NCI-H187 treated with DMSO at 0.1 percent for 48 hours (cell line): ENCODE data around the gene IVNS1ABP.
"Not testable (repeated sequence)": the region's sequence is repeated elsewhere in the genome, so short reads cannot be mapped to it uniquely, and the experiment has no call there.

ENCODE experiments used
- DNase-seq: peaks from one replicate; lab custom pipeline; 2025; lab: John Stamatoyannopoulos, UW

Gene IVNS1ABP

DNA sequence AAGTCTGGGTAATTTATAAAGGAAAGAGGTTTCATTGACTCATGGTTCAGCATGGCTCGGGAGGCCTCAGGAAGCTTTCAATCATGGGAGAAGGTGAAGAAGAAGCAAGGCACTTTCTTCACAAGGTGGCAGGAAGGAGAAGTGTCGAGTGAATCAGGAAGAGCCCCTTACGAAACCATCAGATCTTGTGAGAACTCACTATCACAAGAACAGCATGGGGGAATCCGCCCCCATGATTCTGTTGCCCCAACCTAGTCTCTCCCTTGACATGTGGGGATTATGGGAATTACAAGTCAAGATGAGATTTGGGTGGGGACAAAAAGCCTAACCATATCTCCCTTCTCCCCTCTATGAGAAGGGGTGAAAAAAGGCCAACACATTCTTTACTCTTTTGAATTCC, 11.2 kb upstream of the IVNS1ABP start:
- DNase-seq: no peak

DNA sequence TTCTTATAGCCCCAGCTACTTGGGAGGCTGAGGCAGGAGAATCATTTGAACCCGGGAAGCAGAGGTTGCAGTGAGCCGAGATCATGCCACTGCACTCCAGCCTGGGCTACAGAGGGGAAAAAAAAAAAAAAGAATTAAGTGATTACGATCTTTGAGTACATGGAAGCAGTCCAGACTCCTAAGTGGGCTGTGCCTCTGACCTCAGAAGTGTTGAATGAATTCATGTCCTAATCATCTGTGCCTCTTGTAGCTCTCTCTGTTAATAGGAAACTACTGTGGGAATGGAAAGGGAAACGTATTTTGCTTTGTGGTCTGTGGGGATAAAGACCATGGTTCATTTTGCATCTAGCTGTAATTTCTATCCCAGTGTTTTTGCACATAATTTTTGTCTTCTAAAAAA, 8.4 kb upstream of the IVNS1ABP start:
- DNase-seq: no peak

DNA sequence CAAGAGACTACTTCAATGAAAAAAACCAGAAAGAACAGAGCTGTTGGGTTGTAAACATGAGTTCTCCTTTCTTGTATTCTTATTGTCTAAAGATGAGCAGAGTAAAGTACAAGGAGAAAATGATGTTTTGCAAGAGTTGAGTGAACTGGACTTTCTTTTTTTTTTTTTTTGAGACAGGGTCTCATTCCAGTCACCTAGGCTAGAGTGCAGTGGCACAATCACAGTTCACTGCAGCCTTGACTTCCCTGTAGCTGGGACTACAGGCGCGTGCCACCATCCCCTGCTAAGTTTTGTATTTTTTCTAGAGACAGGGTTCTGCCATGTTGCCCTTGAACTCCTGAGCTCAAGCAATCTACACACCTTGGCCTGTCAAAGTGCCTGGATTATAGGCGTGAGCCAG, 7.1 kb upstream of the IVNS1ABP start:
- DNase-seq: no peak

DNA sequence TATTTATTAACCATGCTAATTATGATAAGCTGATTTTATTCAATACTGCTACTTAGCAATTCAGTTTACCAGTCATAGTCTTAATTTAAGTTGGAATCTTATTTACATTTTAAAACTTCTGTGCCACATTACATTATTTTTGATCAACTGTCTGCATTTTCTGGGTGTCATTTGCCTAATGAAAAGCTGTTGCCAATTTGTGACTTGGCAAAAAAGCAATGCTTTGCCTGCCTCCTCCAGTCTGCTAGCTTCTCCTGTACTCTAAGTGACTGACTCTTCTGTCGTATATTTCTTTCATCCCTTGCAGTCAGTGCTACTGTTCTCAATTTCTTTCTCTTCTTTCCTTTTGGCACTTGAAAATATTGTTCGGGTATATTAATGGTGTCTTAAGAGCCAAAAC, 5.6 kb upstream of the IVNS1ABP start:
- DNase-seq: no peak

DNA sequence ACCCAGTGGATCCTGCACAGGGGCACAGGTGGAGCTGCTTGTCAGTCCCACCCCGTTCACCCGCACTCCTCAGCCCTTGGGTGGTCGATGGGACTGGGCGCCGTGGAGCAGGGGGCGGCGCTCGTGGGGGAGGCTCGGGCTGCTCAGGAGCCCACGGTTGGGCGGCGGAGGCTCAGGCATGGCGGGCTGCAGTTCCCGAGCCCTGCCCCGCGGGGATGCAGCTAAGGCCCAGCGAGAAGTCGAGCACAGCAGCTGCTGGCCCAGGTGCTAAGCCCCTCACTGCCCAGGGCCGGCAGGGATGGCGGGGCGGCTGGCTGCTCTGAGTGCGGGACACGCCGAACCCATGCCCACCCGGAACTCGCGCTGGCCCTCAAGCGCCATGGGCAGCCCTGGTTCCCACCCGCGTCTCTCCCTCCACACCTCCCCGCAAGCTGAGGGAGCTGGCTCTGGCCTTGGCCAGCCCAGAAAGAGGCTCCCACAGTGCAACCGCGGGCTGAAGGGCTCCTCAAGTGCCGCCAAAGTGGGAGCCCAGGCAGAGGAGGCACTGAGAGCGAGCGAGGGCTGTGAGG, 4.7 kb upstream of the IVNS1ABP start:
- not testable (repeated sequence) for DNase-seq

DNA sequence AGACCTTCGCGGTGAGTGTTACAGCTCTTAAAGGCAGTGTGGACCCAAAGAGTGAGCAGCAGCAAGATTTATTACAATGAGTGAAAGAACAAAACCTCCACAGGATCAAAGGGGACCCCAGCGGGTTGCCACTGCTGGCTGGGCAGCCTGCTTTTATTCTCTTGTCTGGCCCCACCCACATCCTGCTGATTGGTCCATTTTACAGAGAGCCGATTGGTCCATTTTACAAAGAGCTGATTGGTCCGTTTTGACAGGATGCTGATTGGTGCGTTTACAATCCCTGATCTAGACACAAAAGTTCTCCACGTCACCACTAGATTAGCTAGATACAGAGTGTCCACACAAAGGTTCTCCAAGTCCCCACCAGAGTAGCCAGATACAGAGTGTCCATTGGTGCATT, 4.1 kb upstream of the IVNS1ABP start:
- DNase-seq: not testable (repeated sequence)

DNA sequence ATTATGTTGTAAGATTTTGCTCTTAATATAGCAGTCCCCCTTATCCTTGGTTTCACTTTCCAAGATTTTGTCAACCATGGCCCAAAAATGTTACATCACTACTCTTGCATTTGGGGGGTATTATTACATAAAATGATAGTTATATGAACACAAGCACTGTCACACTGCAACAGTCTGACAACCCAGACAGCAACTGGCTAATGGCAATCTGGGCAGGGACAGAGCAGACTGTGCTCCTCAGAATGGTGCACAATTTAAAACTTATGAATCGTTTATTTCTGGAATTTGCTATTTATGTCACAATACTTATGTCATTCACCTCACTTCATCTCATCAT, 2.1 kb upstream of the IVNS1ABP start:
- DNase-seq: no peak

DNA sequence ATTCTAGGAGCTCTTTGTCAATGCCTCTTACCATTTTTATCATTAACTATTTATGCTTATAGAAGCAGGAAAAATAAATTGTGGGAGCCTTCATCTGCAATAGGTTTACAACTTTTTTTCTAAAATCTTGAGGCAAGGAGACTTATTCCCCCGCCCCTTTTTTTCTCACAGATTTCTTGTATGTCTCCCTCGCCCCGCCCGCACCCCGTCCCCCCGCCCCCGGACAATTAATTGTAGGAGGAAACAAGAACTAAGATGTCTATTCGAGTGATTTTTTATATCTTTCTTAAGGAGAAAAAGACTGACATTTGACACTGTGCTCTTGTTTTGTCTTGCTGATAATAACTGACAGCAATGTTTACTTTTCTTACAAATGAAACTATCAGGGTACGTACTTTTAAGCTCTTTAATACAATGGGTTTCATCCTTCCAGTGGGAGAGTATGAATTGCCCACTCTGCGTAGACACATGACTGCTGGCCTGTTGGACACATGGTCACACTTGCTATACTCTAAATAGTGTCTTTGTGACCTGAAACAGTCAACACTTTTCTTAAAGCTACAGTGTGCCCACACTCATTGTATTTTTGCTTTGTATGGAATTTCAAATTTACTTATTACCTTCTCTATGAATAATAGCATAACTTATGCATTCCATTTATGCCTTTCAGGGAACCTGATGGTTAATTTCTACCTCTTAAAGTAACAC, 1.5 kb upstream of the IVNS1ABP start:
- DNase-seq: no peak

DNA sequence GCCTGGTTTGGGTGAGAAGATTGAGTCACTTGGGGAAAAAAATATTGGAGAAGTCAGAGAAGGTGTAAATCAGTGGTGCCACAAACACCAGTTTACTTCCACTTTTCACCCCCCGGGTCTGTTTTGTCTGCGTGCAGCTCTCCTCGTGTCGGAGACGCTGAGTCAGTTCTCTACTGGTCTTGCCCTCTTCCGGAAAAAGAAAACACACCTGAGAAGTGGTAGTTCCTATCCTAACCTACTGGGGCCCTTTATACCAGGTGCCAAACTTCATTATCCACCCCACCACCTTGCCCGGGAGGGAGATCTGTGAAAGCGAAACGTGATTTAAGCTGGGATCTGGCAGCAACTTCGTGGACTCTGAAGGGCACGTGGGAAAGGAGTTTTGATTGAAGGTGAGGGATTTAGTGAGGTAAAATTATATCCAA, 855 bp upstream of the IVNS1ABP start:
- DNase-seq: no peak

DNA sequence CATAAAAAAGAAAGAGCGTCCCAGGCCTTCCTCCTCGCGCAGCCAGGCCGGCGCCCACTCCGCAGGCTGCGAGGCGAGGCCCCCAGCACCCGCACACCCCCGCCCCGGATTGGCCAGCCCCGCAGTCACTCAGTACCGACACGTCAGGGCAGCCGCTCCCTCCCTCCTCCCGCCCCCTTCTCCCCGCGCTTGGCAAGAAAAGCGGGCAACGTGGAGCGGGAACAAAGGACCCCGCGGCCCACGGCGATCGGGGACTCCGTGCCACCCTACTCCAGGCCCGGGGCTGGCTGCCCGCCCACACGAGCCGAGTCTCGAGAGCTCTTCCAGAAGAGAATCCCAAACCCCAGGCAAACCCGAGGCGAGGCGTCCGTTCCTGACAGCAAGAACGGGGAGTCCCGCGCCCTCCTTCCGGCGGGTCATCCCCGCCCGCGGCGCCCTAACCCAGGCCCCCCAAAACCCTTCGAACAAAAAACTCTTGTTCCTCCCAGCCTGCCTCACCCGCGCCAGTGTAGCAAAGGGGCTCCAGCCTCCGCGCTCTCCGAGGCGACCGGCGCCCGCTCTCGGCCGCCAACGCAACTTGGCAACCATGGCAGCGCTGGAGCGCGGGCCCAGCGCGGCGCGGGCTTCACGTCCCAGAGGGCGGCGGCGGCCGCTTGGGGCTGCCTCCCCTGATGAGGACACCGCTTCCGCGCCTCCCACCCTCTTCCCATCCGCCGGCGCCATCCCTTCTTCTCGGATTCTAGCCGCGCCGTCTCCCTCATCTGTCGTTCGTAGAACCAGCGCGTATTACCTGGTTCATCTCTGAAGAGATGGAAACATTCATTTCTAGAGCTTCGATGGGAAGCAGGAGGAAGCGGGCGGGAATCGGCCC, 645 bp downstream of the IVNS1ABP start:
- DNase-seq: peak; percentile 52

DNA sequence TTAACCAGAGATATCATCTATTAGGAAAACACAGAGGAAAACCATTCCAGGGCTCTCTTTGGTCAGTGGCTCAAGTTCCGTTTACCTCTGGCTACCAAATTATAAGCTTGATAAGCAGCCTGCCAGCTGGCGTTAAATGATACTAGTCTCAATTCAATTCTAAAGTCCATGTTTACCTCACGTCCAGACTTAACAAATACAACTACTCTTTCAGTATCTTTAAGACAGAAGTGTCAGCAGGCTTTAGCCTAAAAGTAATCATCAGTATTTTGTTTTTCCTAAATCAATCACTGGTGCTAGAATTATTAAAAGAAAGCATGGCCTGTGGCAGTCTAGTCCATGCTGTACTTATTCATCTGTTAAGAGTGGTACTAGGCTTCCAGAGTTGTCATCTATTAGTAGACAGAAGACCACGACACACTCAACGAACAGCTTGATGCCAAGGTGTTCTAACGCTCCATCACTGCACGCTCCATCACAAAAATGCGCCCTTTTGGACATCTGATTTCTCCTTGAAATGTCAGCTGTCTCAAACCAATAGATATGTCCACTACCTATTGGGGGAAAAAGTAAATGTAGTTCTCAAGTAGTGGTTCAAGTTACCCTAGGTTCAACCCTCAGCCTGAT, 1.5 kb downstream of the IVNS1ABP start:
- no peak for DNase-seq

DNA sequence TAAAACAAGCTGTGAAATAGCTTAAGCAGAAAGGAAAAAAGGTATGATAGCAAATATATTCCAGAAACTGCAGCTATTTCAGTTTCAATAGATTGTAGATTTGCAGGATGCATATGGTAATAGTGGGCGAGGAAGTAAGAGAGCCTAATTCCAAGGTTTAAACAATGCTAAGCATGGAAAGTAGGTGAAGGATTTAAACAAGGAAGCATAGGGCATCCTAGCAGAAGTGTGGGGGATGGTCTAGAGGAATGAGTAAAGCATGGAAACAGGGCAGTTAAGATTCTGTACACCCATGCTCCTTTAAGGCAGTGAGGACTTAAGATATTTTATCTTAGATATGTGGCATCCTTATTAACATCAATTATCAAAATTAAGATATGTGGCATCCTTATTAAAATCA, 2.6 kb downstream of the IVNS1ABP start:
- DNase-seq: no peak

DNA sequence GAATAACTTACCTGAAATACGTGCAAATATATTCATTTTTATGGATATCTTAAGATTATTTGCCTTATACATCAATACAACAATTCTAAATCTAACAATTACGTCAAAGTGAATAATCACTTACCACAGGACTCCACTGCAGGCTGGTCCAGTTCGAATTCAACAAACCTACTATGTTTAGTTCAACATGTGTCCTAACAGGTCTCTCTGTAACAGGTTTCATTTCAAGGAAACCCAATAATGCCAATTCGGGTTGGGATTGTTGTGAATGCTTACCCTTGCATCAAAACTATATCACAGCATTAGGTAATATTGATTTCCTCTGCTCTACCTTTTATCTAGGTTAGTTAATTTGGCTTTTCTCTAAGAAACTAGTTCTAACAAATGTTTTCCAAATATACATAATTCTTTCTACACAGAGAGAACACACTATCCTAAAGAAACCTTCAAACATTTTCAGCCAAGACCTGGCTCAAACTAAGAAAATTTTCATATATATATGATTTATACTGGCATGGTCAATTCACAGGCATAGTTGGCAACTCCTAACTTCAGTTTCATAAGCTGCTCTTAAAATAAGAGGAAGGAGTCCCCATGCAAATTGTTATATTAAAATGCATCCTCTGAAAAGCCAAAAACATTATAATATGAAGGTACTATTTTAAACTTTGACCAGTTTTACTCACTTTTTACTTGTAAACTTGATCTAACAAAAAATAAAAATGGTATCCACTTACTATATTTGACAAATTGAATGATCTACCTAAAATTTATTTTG, 4.5 kb downstream of the IVNS1ABP start:
- DNase-seq: no peak

DNA sequence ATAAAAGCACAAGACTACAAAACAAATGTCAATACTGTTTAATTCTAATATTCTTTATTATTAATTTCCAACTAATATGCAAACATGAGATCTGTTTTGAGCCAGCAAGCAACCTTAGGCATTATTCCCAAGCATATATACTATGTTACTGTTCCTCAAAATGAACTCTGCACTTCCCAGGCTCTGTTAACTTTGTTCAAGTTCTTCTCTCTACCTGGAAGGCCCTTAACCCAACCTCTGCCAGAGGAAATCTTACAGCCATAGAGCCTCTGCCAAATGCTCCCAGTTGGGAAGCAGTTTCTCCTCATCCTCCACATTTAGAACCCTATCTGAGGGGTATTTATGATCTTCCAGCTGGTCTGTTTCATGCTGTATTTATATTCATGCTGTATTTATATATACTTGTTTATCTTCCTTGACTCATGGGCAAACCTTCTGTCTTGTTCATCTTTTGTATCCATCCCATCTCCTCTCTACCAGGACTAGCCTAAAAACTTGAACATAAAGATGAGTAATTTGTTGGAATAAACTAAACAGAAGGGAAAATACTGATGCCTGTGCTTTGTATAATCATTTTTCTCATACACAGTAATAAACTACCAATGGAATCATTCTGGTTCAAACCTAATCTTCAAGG, 5.3 kb downstream of the IVNS1ABP start:
- no peak for DNase-seq

DNA sequence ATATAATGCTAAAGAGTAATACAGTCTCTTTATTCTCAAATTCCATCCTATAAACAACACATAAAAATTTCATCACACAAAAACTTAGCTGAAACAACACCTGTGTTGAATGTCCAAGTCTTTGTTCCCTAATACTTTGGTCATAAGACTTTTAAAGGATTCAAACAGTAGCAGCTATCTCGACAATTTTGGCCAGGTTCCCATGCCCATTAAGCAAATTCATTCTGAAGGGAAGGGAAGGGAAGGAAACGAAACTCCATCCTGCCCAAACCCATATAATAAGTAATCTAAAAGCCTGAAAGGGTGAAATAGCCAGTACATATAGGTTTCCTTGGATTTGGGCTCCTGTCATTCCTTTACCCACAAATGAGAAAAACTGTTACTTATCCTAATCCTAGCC, 7.5 kb downstream of the IVNS1ABP start:
- DNase-seq: no peak

DNA sequence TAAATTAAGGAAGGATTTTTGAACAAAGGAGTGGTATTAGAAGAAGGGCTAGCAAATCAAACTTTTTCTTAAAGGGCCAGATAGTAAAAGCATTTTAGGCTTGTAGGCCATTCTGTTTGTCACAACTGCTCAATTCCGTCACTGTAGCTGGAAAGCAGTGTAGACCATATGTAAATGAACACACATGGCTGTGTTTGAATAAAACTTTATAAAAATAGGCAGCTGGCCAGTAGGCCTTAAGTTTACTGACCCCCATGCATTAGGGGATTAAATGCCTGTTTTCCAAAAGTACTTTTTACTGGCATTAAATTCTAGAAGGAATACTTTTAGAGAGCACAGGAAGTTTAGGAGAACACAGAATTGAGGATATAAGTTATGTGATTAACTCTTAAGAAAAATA, 8.9 kb downstream of the IVNS1ABP start:
- DNase-seq: no peak

DNA sequence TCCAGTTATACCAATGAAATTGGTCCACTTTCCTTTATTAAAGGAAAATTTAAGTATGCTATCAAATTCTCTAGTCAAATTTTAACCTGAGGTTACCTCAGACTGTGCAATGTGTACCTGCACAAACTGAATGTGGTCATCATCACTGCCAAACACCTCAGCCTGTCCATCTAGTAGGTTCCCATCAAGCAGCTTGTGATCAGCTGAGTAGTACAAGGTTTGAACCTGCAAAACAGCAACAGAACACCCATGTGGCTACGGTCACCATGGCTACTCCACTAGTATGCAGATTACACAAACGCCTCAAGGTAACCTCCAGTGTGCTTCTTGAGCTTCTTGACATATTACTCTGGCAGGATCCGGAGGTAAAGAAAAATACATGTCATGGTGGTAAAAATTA, 11.6 kb downstream of the IVNS1ABP start:
- DNase-seq: no peak

DNA sequence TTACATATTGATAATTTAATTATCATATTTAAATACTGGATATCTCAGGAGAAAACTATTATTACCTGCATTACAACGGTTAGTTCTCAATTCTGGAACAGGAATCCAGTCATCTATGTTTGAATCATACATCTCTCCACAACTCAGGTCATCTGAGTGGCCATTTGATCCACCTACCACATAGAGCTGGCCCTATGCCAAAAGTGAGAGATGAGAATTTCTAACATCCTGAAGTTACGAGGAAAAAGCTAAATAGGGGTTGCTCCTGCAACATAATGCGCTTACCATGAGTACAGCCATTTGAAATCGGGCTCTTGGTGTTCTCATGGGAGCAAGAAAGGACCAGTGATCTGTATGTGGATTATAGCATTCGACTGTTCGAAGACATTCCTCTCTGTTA, 16.9 kb downstream of the IVNS1ABP start:
- DNase-seq: no peak

DNA sequence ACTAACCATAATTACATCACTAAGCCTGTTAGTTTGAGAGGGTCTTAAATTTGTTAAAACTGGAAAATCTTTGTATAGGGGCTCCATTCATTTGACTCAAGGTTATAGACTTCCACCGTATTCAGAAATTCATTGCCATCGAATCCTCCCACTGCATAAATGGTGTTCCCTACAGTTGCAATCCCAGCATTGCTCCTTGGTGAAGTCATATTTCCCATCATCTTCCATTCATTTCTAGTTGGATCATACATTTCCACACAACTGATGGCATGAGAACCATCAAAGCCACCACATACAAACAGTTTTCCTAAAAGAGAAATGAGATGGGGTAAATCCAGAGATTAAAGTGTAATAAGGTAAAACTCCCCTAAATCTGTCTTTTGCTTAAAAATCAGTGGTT, 19.1 kb downstream of the IVNS1ABP start:
- no peak for DNase-seq

DNA sequence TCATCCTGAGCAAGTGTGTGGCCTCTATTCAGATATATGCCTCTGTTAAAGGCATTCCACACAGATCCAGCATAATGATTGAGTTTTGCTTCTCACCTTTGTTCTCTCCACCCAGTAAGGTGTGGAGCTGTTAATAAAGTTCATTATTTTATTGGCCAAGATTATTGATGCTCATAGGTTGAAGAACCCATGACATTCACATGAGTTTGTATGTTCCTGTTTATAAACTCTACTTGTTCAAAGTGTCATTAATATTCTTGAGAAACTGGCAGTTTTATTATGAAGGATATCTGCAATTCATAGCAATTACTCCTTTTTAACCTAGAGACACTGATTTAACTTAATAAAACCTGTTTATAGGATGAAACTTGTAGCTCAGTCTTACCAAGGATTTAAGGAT, 22.0 kb downstream of the IVNS1ABP start:
- no peak for DNase-seq

DNA sequence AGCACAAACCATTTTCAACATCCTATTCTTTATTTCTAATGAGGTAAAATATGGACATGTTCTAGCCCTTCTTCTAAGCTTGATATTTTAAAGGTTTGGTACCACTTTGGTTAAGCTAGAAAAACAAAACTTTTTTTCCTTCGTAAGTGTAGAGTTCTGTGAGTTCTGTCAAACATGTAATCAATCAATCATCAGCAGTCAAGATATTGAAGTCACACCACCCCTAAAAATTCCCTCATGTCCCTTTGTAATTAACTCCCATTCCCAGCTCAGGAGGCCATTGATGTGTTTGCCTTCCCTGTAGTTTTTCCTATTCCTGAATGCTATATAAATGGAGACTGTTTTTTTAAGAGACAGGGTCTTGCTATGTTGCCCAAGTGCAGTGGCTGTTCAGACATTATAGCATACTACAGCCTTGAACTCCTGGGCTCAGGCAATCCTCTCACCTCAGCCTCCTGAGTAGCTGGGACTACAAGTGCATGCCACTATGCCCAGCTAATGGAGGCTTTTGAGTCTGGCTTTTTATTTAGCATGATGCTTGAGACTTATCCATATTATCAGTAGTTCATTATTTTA, 23.0 kb downstream of the IVNS1ABP start:
- DNase-seq: no peak
